OCI-LY1 (cell line): ENCODE measurements around the gene BBC3.

ENCODE experiments used
- EZH2 ChIP-seq: fragments of 200-600 bp; sonication (generic), shearing (Covaris generic); IDR thresholded peaks from 2 replicates; pipeline ENCODE4 v1.8.0; 2017; ENCODE audit warnings: borderline replicate concordance, mixed run types, mild to moderate bottlenecking, antibody characterized with exemption, low read length, moderate library complexity, mixed read lengths
- TF ChIP-seq, protein P1 (sequence below): fragments of 200-600 bp; sonication (generic), shearing (Covaris generic); IDR thresholded peaks from 2 replicates; pipeline ENCODE4 v1.5.1; 2017; ENCODE audit warnings: mild to moderate bottlenecking, antibody characterized with exemption, low read length, moderate library complexity, mixed read lengths

- TF ChIP-seq, protein P1, sequence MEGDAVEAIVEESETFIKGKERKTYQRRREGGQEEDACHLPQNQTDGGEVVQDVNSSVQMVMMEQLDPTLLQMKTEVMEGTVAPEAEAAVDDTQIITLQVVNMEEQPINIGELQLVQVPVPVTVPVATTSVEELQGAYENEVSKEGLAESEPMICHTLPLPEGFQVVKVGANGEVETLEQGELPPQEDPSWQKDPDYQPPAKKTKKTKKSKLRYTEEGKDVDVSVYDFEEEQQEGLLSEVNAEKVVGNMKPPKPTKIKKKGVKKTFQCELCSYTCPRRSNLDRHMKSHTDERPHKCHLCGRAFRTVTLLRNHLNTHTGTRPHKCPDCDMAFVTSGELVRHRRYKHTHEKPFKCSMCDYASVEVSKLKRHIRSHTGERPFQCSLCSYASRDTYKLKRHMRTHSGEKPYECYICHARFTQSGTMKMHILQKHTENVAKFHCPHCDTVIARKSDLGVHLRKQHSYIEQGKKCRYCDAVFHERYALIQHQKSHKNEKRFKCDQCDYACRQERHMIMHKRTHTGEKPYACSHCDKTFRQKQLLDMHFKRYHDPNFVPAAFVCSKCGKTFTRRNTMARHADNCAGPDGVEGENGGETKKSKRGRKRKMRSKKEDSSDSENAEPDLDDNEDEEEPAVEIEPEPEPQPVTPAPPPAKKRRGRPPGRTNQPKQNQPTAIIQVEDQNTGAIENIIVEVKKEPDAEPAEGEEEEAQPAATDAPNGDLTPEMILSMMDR: no peak
- no peak for TF ChIP-seq EZH2
Observed at GRCh38 chr19:47229676-47230053, 1.3 kb downstream of the BBC3 start.
